ENCODE data around the gene PRELID3B.

Gene PRELID3B

DNA sequence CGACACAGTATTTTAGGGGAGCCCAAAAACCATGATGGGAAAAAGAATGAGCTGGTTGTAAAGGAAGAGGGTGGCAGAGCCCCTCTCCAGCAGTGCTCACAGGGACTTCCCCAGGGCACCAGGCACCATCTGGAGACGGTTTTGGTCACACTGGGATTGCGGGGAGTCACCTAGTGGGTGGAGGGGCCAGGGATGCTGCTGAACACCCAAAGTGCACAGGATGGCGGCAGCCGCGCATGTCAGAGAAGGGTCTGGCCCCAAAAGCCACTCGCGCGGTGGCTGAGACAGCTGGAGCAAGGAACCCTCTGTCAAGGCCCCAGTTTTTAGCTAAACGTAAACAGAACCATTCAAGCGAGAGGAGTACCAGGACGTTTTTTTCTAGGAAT is 46.4 kb downstream of the PRELID3B start:
- no peak overlapping the region for H3K27ac ChIP-seq
- TF ChIP-seq ZFX (IDR thresholded peaks at IDR 0.05) = no peak
- TF ChIP-seq, protein P1, sequence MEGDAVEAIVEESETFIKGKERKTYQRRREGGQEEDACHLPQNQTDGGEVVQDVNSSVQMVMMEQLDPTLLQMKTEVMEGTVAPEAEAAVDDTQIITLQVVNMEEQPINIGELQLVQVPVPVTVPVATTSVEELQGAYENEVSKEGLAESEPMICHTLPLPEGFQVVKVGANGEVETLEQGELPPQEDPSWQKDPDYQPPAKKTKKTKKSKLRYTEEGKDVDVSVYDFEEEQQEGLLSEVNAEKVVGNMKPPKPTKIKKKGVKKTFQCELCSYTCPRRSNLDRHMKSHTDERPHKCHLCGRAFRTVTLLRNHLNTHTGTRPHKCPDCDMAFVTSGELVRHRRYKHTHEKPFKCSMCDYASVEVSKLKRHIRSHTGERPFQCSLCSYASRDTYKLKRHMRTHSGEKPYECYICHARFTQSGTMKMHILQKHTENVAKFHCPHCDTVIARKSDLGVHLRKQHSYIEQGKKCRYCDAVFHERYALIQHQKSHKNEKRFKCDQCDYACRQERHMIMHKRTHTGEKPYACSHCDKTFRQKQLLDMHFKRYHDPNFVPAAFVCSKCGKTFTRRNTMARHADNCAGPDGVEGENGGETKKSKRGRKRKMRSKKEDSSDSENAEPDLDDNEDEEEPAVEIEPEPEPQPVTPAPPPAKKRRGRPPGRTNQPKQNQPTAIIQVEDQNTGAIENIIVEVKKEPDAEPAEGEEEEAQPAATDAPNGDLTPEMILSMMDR (conservative IDR thresholded peaks at IDR 0.05) = no peak

DNA sequence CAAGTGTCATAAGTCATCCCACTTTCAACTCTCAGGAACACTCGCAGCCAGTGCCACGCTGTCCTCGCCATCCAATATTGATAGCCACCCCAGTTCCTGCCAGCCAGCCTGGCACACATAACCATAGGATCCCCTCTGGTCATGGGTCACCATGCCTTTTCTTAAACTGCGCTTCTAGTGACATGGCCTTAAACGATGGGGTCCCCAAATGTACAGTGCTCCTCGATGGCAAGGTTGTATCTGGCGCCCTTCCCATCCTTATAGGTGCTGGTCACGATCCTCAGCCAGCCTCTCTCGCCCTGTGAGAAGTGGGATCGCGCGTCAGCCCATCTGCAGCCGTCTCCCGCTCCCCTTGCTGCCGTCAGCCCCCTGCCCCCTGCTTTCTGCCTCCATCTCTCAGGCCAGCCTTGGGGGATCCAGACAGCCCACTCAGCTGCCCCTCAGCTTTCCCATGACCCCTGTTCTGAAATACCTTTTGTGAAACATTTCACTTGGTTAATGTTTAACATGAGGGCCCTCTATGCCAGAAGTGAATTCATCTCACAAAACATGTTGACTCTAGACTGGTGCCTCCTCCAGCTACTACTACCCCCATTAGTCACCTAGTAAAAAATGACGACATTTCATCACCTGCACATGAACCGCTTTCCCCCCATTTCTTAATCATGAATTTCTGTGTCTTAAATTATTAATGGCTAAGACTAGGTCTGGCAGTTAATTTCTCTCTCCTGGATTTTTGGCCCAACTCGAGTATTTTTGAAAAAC is 46.9 kb downstream of the PRELID3B start:
- H3K27ac ChIP-seq = no peak overlapping the region
- TF ChIP-seq, protein P1 (conservative IDR thresholded peaks at IDR 0.05) = no peak
- TF ChIP-seq ZFX (IDR thresholded peaks at IDR 0.05) = no peak

DNA sequence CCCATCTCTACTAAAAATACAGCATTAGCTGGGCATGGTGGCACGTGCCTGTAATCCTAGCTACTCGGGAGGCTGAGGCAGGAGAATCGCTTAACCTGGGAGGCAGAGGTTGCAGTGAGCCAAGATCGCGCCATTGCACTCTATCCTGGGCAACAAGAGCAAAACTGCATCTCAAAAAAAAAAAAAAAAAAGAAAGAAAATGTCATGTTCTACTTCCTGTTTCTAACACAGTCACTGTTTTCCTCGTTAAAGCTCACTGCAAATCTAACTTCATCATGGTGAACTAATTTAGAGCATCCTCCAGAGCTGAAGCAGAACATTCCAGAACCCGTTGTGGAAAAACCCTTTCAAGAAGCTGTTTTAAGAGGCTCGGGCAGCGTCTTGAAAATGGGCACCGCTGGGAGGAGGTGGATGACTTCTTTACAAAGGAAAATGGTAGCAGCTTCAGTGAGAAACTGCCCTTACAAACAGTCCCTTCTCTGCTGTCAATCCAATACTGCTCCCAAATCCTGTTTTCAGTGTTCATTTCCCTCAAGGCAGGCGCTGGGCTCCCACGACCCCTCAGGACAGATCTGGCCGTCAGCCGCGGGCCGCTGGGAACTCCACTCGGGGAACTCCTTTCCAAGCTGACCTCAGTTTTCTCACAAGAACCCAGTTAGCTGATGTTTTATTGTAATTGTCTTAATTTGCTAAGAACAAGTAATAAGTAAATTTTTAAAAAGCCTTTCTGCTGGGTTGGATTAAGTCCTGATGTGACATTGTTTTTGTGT is 48.0 kb downstream of the PRELID3B start:
- H3K27ac ChIP-seq = no peak overlapping the region; the same call in 1 of the 2 replicates
- no peak for TF ChIP-seq ZFX (IDR thresholded peaks at IDR 0.05)
- TF ChIP-seq, protein P1 (conservative IDR thresholded peaks at IDR 0.05) = no peak

DNA sequence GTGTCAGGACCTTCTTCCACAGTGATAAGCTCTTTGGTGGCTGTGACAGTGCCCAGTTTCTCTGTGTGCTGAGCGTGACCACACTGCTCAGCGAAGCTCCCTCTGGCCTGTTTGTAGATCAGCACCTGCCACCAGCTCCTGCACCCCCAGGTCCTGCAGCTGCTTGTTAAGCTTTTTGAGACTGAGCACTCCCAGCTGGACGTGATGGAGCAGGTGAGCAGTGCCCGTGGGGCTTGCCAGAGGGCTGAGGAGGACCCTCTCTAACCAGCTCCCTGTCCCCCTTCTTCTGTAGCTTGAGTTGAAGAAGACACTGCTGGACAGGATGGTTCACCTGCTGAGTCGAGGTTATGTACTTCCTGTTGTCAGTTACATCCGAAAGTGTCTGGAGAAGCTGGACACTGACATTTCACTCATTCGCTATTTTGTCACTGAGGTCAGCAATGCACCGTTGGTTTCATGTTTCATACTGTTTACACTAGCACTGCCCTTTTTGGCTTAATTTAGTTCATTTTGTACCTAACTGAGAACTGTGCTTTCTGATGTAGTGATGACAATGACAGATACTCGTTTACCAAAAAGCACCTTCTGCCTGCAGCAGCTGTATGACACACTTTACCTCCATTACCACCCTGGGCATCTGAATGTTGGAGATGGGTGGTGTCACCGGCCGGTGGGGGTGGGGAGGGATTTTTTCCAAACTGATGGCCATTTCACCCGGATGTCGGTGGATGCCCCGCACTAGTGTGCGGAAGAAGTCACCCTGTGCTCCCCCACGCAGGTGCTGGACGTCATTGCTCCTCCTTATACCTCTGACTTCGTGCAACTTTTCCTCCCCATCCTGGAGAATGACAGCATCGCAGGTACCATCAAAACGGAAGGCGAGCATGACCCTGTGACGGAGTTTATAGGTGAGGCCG is 49.0 kb downstream of the PRELID3B start:
- TF ChIP-seq ZFX (IDR thresholded peaks at IDR 0.05) = no peak
- TF ChIP-seq, protein P1 (conservative IDR thresholded peaks at IDR 0.05) = no peak
- peak overlapping the region; percentile 65 for H3K27ac ChIP-seq

DNA sequence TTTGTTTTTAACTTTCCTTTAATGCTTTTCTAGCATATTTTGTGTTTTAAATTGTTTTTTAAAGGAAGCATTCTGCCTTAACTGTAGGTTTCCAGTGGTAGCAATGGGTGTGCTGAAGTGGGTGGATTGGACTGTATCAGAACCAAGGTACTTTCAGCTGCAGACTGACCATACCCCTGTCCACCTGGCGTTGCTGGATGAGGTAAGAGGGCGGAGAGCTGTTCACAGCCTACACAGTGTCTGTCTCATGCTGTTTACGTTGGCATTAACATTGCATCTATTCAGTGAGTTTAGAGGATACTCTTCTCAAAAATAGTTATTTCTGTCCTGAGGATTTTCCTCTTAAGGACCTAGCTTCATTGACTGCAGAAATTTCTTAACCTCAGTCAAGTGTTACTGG is 49.7 kb downstream of the PRELID3B start:
- peak overlapping the region; percentile 65 for H3K27ac ChIP-seq
- no peak for TF ChIP-seq ZFX (IDR thresholded peaks at IDR 0.05)
- TF ChIP-seq, protein P1 (conservative IDR thresholded peaks at IDR 0.05) = no peak

DNA sequence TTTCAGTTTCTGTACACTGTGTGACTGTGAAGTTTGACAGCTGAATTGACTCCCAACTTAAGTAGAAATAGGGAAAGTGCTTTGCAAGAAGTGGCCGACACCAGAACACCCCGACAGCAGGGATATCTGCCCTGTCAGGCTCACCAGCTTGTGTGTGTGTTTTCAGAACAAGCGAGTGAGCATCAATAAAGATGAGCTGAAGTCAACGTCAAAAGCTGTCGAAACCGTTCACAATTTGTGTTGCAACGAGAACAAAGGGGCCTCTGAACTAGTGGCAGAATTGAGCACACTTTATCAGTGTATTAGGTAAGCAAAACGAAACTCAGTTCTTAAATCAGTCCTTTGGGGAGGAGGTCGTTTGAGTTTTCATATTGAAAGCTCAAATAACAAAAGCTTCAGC is 50.9 kb downstream of the PRELID3B start:
- no peak for TF ChIP-seq ZFX (IDR thresholded peaks at IDR 0.05)
- TF ChIP-seq, protein P1 (conservative IDR thresholded peaks at IDR 0.05) = no peak
- H3K27ac ChIP-seq = no peak overlapping the region

All from C4-2B (cell line).